SK-N-SH (cell line): ENCODE results near the gene TTC36. TPM values are rescaled to one million over a fixed set of nuclear protein-coding genes. Genes with fewer than 3 reads are reported as not detected.

Experiments used
- CTCF ChIA-PET: fragments of 300-600, 350-600 bp; formaldehyde crosslinking; extraction: SDS; loops from one replicate; lab custom pipeline; 2021; lab: Yijun Ruan, JAX
- POLR2A ChIA-PET: fragments of 350-600 bp; sonication (Branson Sonifier 250); formaldehyde crosslinking; extraction: SDS; loops from one replicate; lab custom pipeline; 2020; ENCODE audit warnings: antibody characterized with exemption, inconsistent platforms; lab: Yijun Ruan, JAX
- DNase-seq: peaks from one replicate; pipeline ENCODE4 v3.0.0; 2012
- H2AFZ ChIP-seq: fragments of 200-600 bp; sonication (generic); 2 replicates; pipeline ENCODE4 v1.8.1; 2016; ENCODE audit warnings: antibody characterized with exemption, mild to moderate bottlenecking, low read depth
- H3F3A ChIP-seq: fragments of 200-600 bp; sonication (generic); replicated peaks from 2 replicates; pipeline ENCODE3; 2016; ENCODE audit warnings: antibody characterized with exemption, mild to moderate bottlenecking; ENCODE audit not compliant: insufficient read depth
- H3K27ac ChIP-seq, 2 experiments: fragments of 200-500 bp in 1 of 2; fragments of 200-600 bp in 1 of 2; sonication (Bioruptor generic) in 1 of 2; sonication (generic), shearing (Covaris generic) in 1 of 2; 2 replicates each; pipeline versions ENCODE4 v1.5.1 to v1.6.1; 2014 to 2016; ENCODE audit warnings: low read depth in 2 of 2, inconsistent platforms in 1 of 2, low read length in 1 of 2, mild to moderate bottlenecking in 1 of 2, mixed read lengths in 1 of 2
- H3K27me3 ChIP-seq: fragments of 200-600 bp; sonication (generic), shearing (Covaris generic); 2 replicates; pipeline ENCODE4 v1.6.1; 2016; ENCODE audit warnings: mixed run types; ENCODE audit not compliant: insufficient read depth
- H3K36me3 ChIP-seq, 2 experiments: fragments of 200-500 bp in 1 of 2; fragments of 200-600 bp in 1 of 2; sonication (Bioruptor generic) in 1 of 2; sonication (generic) in 1 of 2; replicated peaks in 1 of 2; 2 replicates each; pipeline versions ENCODE3 to v1.5.1; 2014 to 2016; ENCODE audit warnings: low read length in 1 of 2, mild to moderate bottlenecking in 1 of 2; ENCODE audit not compliant: insufficient read depth in 2 of 2, control insufficient read depth in 1 of 2
- H3K4me1 ChIP-seq, 2 experiments: fragments of 200-500 bp in 1 of 2; fragments of 200-600 bp in 1 of 2; sonication (Bioruptor generic) in 1 of 2; sonication (generic), shearing (Covaris generic) in 1 of 2; 2 replicates each; pipeline versions ENCODE4 v1.5.1 to v1.6.1; 2014 to 2016; ENCODE audit warnings: low read depth in 1 of 2, low read length in 1 of 2, mixed run types in 1 of 2; ENCODE audit not compliant: insufficient read depth in 2 of 2, control insufficient read depth in 1 of 2
- H3K4me2 ChIP-seq: fragments of 200-600 bp; sonication (generic), shearing (Covaris generic); 2 replicates; pipeline ENCODE4 v1.6.1; 2017; ENCODE audit warnings: mixed run types
- H3K4me3 ChIP-seq, 2 experiments: fragments of 200-500 bp in 1 of 2; fragments of 200-600 bp in 1 of 2; sonication (Bioruptor generic) in 1 of 2; sonication (generic), shearing (Covaris generic) in 1 of 2; 2 replicates each; pipeline versions ENCODE4 v1.5.1 to v1.8.1; 2014 to 2016; ENCODE audit warnings: low read depth in 2 of 2, inconsistent platforms in 1 of 2, low read length in 1 of 2, mild to moderate bottlenecking in 1 of 2, mixed read lengths in 1 of 2, moderate library complexity in 1 of 2
- H3K79me2 ChIP-seq: fragments of 200-600 bp; sonication (generic); 2 replicates; pipeline ENCODE4 v1.8.1; 2017; ENCODE audit warnings: mild to moderate bottlenecking; ENCODE audit not compliant: insufficient read depth
- H3K9ac ChIP-seq: fragments of 200-600 bp; sonication (generic); 2 replicates; pipeline ENCODE4 v1.6.1; 2017; ENCODE audit warnings: mixed run types
- H3K9me2 ChIP-seq: fragments of 200-600 bp; sonication (generic); 2 replicates; pipeline ENCODE4 v1.6.1; 2017; ENCODE audit warnings: mixed run types
- H3K9me3 ChIP-seq: fragments of 200-600 bp; sonication (generic); 2 replicates; pipeline ENCODE4 v1.6.1; 2017; ENCODE audit warnings: mixed run types, mild to moderate bottlenecking, moderate library complexity
- H4K20me1 ChIP-seq: fragments of 200-600 bp; sonication (generic); 2 replicates; pipeline ENCODE4 v1.6.1; 2017; ENCODE audit warnings: mild to moderate bottlenecking, mixed run types; ENCODE audit not compliant: insufficient read depth
- ELF1 ChIP-seq: IDR thresholded peaks from 2 replicates; pipeline ENCODE4 v1.4.0; 2012
- EP300 ChIP-seq, 2 experiments: IDR thresholded peaks; 2 replicates each; pipeline versions ENCODE4 v1.4.0 to v1.6.1; 2012; ENCODE audit warnings: borderline replicate concordance in 1 of 2, low read depth in 1 of 2, low read length in 1 of 2
- GATA2 ChIP-seq: sonication (generic); formaldehyde crosslinking; IDR thresholded peaks from 2 replicates; pipeline ENCODE4 v1.5.0; 2020; ENCODE audit warnings: mild to moderate bottlenecking, missing genetic modification reagents
- JUND ChIP-seq: IDR thresholded peaks from 2 replicates; pipeline ENCODE4 v1.4.0; 2012
- MEF2A ChIP-seq: IDR thresholded peaks from 2 replicates; pipeline ENCODE4 v1.4.0; 2012; ENCODE audit warnings: low read depth, borderline replicate concordance
- MXI1 ChIP-seq: IDR thresholded peaks from 2 replicates; pipeline ENCODE4 v1.6.1; 2012; ENCODE audit warnings: mild to moderate bottlenecking, low read depth, low read length, improper control_type of control experiment
- SIN3A ChIP-seq: IDR thresholded peaks from 2 replicates; pipeline ENCODE4 v1.6.1; 2012; ENCODE audit warnings: low read depth, mild to moderate bottlenecking, low read length, moderate library complexity, borderline replicate concordance
- TAF1 ChIP-seq: IDR thresholded peaks from 2 replicates; pipeline ENCODE4 v1.6.1; 2012; ENCODE audit warnings: low read depth, mild to moderate bottlenecking, low read length, moderate library complexity, borderline replicate concordance
- YY1 ChIP-seq: IDR thresholded peaks from 2 replicates; pipeline ENCODE4 v1.4.0; 2012; ENCODE audit warnings: low read depth, mild to moderate bottlenecking
- WGBS: methylation state at CpG from one replicate; pipeline ENCODE4 v1.1.6; 2017; ENCODE audit warnings: low lambda C conversion rate; 5-methylcytosine and 5-hydroxymethylcytosine counted together
- polyA plus RNA-seq, 3 experiments: library from polyadenylated mRNA; depleted of rRNA; stranded (reverse); fragments of >200 nt; gene quantifications; 2 replicates each; pipeline ENCODE4 v1.2.3, GENCODE V29; 2012
- TF ChIP-seq, protein P1 (sequence below): IDR thresholded peaks from 2 replicates; pipeline ENCODE4; 2012

TTC36 gene
- polyA plus RNA-seq, 1 of the 3 experiments (the other 2 are of a cell fraction): 0.18 TPM

DNA sequence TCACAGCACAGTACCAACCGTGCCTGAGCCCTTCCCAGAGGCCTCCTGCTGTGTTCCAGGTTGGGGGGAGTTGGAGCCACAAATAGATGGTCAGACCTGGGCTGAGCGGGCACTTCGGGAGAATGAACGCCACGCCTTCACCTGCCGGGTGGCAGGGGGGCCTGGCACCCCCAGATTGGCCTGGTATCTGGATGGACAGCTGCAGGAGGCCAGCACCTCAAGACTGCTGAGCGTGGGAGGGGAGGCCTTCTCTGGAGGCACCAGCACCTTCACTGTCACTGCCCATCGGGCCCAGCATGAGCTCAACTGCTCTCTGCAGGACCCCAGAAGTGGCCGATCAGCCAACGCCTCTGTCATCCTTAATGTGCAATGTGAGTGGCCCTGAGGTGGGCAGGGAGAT is 4.8 kb downstream of the TTC36 start:
- Histone ChIP-seq H3K9me2 (no peaks in the 10 kb centered on the region), H3K4me2 (peak overlapping the region; percentile 95), H3K36me3 (peaks cover 0 to 18% of the 10 kb centered on the region in 2 experiments), H3K4me3 (peak overlapping the region; percentile 74 to 85), H4K20me1 (no peaks in the 10 kb centered on the region), H3K4me1 (peaks cover 4 to 18% of the 10 kb centered on the region in 2 experiments; a peak in 3 of 4 replicates), H2AFZ (no peak overlapping the region), H3F3A (peaks cover 3% of the 10 kb centered on the region), H3K27ac (no peak overlapping the region), H3K9me3 (no peaks in the 10 kb centered on the region), H3K27me3 (no peaks in the 10 kb centered on the region), H3K79me2 (no peaks in the 10 kb centered on the region; the same call in 1 of the 2 replicates), H3K9ac (no peak overlapping the region)
- DNase-seq: no peak
- ChIA-PET CTCF (no interaction called here), POLR2A (no interaction called here)
- 84% methylated on average over 8 of the region's 10 CpGs for WGBS
- TF ChIP-seq EP300 (IDR thresholded peaks at IDR 0.05; ENCODE audit: borderline replicate concordance in 1 of 2, low read depth in 1 of 2, low read length in 1 of 2) (no peak), TAF1 (no peak), MEF2A (no peak), SIN3A (no peak), MXI1 (no peak)
- TF ChIP-seq, protein P1, sequence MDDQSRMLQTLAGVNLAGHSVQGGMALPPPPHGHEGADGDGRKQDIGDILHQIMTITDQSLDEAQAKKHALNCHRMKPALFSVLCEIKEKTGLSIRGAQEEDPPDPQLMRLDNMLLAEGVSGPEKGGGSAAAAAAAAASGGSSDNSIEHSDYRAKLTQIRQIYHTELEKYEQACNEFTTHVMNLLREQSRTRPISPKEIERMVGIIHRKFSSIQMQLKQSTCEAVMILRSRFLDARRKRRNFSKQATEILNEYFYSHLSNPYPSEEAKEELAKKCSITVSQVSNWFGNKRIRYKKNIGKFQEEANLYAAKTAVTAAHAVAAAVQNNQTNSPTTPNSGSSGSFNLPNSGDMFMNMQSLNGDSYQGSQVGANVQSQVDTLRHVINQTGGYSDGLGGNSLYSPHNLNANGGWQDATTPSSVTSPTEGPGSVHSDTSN: no peak

- Histone ChIP-seq H3K9me3 (no peaks in the 10 kb centered on the region), H3K9ac (no peak overlapping the region), H3K36me3 (peaks cover 0 to 11% of the 10 kb centered on the region in 2 experiments), H3K79me2 (no peaks in the 10 kb centered on the region; the same call in 1 of the 2 replicates), H2AFZ (no peak overlapping the region), H3K4me1 (peaks cover 4 to 18% of the 10 kb centered on the region in 2 experiments; a peak in 3 of 4 replicates), H3K4me3 (no peak overlapping the region), H3K27me3 (no peaks in the 10 kb centered on the region), H3K9me2 (no peaks in the 10 kb centered on the region), H4K20me1 (no peaks in the 10 kb centered on the region), H3F3A (peaks cover 4% of the 10 kb centered on the region), H3K4me2 (no peak overlapping the region), H3K27ac (no peak overlapping the region)
- ChIA-PET CTCF (no interaction called here), POLR2A (no interaction called here)
- 90% methylated on average over 14 of the region's 19 CpGs for WGBS
- no peak for DNase-seq
- TF ChIP-seq ELF1 (no peak), YY1 (no peak), GATA2 (no peak), TAF1 (no peak), EP300 (IDR thresholded peaks at IDR 0.05; ENCODE audit: borderline replicate concordance in 1 of 2, low read depth in 1 of 2, low read length in 1 of 2) (no peak), JUND (no peak)
Observed at GRCh38 chr11:118532852-118533768, 5.8 kb downstream of the TTC36 start.
